ENCODE results near the gene FAT3.

FAT3 gene

GRCh38 chr11:92222701-92223100 lies 1.9 kb upstream of the FAT3 start:
- Histone ChIP-seq H3K4me1 (ENCODE audit: control insufficient read depth, insufficient read depth, low read length) (0 out of 2 replicates have a peak, but pooled peaks cover 2% of the 10 kb centered on the region), H3K9me3 (ENCODE audit: control insufficient read depth, insufficient read depth, low read depth, low read length) (no peaks in the 10 kb centered on the region), H3K4me3 (ENCODE audit: low read depth, low read length) (no peak overlapping the region), H3K27ac (ENCODE audit: extremely low read depth, low read depth, low read length) (no peak overlapping the region), H3K36me3 (ENCODE audit: control insufficient read depth in 2 of 2, insufficient read depth in 1 of 2, low read length in 2 of 2) (no peaks in the 10 kb centered on the region)
- CTCF ChIA-PET: interaction anchor here (0.6 to 1.2 kb wide), 2 partner anchors 73 to 167 kb away, joined by 3 read pairs; no protein-coding TSS in a partner anchor
- TF ChIP-seq ZNF280C (tag by site-specific recombination; IDR thresholded peaks at IDR 0.05): no peak
- no peak for TF ChIP-seq SCRT1 (tag by site-specific recombination; IDR thresholded peaks at IDR 0.05; ENCODE audit: borderline replicate concordance)
- 0 out of 2 replicates have a peak, but pooled peaks have one; percentile 29 for TF ChIP-seq MZF1 (tag by site-specific recombination; IDR thresholded peaks at IDR 0.05; ENCODE audit: borderline replicate concordance)
- no peak for TF ChIP-seq ZFP69B (tag by site-specific recombination; IDR thresholded peaks at IDR 0.05)
- no peak for TF ChIP-seq ZNF202 (tag by site-specific recombination; IDR thresholded peaks at IDR 0.05; ENCODE audit: borderline replicate concordance)
- TF ChIP-seq OSR2 (tag by site-specific recombination; IDR thresholded peaks at IDR 0.05): peak; percentile 83
- TF ChIP-seq ZSCAN30 (tag by site-specific recombination; IDR thresholded peaks at IDR 0.05): no peak
- POLR2A ChIA-PET: no interaction called here

GRCh38 chr11:92224054-92224406 lies 588 bp upstream of the FAT3 start:
- CTCF ChIA-PET: no interaction called here
- TF ChIP-seq ZNF335 (tag by site-specific recombination; conservative IDR thresholded peaks at IDR 0.05) (0 out of 2 replicates have a peak, but pooled peaks have one; percentile 48), ZNF654 (tag by site-specific recombination; IDR thresholded peaks at IDR 0.05; ENCODE audit: low read depth) (no peak)
- POLR2A ChIA-PET: interaction anchor here (0.7 to 1.7 kb wide), 3 partner anchors 8 to 156 kb away, joined by 3 to 12 read pairs (median 4); no protein-coding TSS in a partner anchor
- H3K36me3 ChIP-seq (ENCODE audit: control insufficient read depth in 2 of 2, insufficient read depth in 1 of 2, low read length in 2 of 2): no peaks in the 10 kb centered on the region
- H3K4me1 ChIP-seq (ENCODE audit: control insufficient read depth, insufficient read depth, low read length): peaks cover 11% of the 10 kb centered on the region; the same call in 1 of the 2 replicates
- H3K4me3 ChIP-seq (ENCODE audit: low read depth, low read length): peak overlapping the region; percentile 71
- H3K9me3 ChIP-seq (ENCODE audit: control insufficient read depth, insufficient read depth, low read depth, low read length): no peaks in the 10 kb centered on the region
- peak overlapping the region; percentile 92 for H3K27ac ChIP-seq (ENCODE audit: extremely low read depth, low read depth, low read length)

GRCh38 chr11:92225125-92225567 lies 528 bp downstream of the FAT3 start:
- peak overlapping the region; percentile 92 for H3K27ac ChIP-seq (ENCODE audit: extremely low read depth, low read depth, low read length)

More at GRCh38 chr11:92225125-92225567, 528 bp downstream of the FAT3 start:
- H3K4me3 ChIP-seq (ENCODE audit: low read depth, low read length): peak overlapping the region; percentile 71
- H3K36me3 ChIP-seq (ENCODE audit: control insufficient read depth in 2 of 2, insufficient read depth in 1 of 2, low read length in 2 of 2): no peaks in the 10 kb centered on the region
- H3K4me1 ChIP-seq (ENCODE audit: control insufficient read depth, insufficient read depth, low read length): peaks cover 15% of the 10 kb centered on the region
- TF ChIP-seq ZNF398 (tag by site-specific recombination; IDR thresholded peaks at IDR 0.05): peak; percentile 74
- 0 out of 2 replicates have a peak, but pooled peaks have one; percentile 11 for TF ChIP-seq ZBTB11 (tag by site-specific recombination; conservative IDR thresholded peaks at IDR 0.05; ENCODE audit: low read depth)
- peak; percentile 27 for TF ChIP-seq ZBTB26 (tag by site-specific recombination; optimal IDR thresholded peaks at IDR 0.05)
- no peak for TF ChIP-seq ZNF701 (tag by site-specific recombination; IDR thresholded peaks at IDR 0.05)
- no peak for TF ChIP-seq ZIC2 (tag by site-specific recombination; IDR thresholded peaks at IDR 0.05)
- peak; percentile 71 for TF ChIP-seq PRDM10 (tag by site-specific recombination; IDR thresholded peaks at IDR 0.05)
- TF ChIP-seq ZNF544 (tag by site-specific recombination; IDR thresholded peaks at IDR 0.05): no peak
- 0 out of 2 replicates have a peak, but pooled peaks have one; percentile 68 for TF ChIP-seq HOXC10 (CRISPR knock-in tag; IDR thresholded peaks at IDR 0.05)
- H3K9me3 ChIP-seq (ENCODE audit: control insufficient read depth, insufficient read depth, low read depth, low read length): no peaks in the 10 kb centered on the region
- POLR2A ChIA-PET: interaction anchor here (1.2 to 1.7 kb wide), 3 partner anchors 12 to 152 kb away, joined by 3 to 12 read pairs (median 5); no protein-coding TSS in a partner anchor
- CTCF ChIA-PET: no interaction called here
